Fibroblast of pulmonary artery (primary cell): ENCODE measurements around the gene EPB41L5.

Experiments used
- DNase-seq: peaks from one replicate; pipeline ENCODE4 v3.0.0-alpha.2; 2010; ENCODE audit warnings: low read depth
- H3K4me3 ChIP-seq: replicated peaks from 2 replicates; pipeline ENCODE4 v1.5.1; 2011; ENCODE audit warnings: low read depth, mild to moderate bottlenecking, control low read depth, low read length, moderate library complexity
- TF ChIP-seq, protein P1 (sequence below): IDR thresholded peaks from 2 replicates; pipeline ENCODE4 v1.5.1; 2011; ENCODE audit warnings: mild to moderate bottlenecking, control low read depth, low read length, inconsistent platforms; ENCODE audit errors: missing control alignments

The EPB41L5 gene

DNA sequence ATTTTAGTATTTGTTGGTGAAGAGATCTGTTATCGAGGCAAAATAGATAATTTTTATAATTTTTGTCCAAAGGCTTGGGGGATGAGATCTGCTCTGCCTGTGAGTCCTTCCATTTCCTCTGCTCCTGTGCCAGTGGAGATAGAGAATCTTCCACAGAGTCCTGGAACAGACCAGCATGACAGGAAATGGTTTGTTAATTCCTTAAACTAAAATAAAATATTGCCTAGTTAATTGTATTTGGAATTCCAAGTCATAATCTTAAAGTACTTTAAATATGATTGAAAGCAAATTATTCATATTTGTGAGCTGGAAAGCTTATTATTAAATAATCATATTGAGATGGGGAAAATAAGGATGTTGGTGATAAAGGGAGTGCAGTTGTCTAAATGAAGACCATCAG, 87.8 kb downstream of the EPB41L5 start:
- TF ChIP-seq, protein P1, sequence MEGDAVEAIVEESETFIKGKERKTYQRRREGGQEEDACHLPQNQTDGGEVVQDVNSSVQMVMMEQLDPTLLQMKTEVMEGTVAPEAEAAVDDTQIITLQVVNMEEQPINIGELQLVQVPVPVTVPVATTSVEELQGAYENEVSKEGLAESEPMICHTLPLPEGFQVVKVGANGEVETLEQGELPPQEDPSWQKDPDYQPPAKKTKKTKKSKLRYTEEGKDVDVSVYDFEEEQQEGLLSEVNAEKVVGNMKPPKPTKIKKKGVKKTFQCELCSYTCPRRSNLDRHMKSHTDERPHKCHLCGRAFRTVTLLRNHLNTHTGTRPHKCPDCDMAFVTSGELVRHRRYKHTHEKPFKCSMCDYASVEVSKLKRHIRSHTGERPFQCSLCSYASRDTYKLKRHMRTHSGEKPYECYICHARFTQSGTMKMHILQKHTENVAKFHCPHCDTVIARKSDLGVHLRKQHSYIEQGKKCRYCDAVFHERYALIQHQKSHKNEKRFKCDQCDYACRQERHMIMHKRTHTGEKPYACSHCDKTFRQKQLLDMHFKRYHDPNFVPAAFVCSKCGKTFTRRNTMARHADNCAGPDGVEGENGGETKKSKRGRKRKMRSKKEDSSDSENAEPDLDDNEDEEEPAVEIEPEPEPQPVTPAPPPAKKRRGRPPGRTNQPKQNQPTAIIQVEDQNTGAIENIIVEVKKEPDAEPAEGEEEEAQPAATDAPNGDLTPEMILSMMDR = no peak
- DNase-seq = no peak
- no peak overlapping the region for H3K4me3 ChIP-seq

DNA sequence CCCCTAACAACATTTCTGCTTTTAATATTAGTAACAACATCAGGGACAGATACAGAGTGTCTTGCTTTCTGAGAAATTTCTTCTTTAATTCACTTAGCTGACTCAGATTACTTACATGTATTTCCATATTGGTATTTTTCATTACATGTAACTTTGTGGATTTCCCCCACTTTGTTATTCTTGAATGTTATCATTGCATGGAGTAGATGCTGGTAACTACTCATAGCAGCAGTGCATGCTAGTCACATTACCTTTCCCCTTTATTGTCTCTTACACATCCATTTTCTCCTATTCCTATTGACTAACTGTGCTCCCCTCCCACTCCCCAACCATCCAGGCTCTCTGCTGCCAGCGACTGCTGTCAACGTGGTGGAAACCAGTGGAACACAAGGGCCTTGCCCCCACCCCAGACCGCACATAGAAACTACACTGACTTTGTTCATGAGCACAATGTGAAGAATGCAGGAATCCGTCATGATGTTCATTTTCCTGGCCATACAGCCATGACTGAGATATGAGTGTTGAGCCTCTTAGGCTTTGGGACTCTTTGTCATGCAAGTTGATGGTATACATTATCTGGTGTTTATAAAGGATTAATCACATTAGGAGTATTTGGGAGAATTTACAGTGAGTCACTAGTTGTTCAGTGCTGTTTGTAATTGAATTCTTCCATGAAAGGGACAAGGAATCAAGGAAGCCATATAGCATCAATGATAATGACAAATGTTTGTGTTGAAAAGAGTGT, 91.0 kb downstream of the EPB41L5 start:
- TF ChIP-seq, protein P1 = no peak
- peak; percentile 76 for DNase-seq
- no peak overlapping the region for H3K4me3 ChIP-seq

DNA sequence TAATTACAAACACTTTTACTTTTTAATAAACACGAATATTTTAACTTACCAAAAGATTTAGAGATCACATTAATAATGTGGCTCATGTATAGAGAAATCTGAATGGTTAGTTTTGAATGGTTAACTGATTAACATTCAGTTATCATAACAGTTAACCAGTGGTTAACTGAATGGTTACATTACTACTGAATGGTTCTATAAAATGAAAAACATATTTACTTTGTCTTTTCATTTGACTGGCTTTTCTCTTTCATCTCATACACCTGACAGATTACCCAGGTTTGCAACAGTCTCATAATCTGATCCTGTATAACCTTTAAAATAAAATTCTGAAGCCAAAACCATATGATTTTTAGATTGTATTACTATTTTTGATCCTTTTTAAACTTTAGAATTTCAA, 91.9 kb downstream of the EPB41L5 start:
- no peak overlapping the region for H3K4me3 ChIP-seq
- TF ChIP-seq, protein P1 = no peak
- no peak for DNase-seq

DNA sequence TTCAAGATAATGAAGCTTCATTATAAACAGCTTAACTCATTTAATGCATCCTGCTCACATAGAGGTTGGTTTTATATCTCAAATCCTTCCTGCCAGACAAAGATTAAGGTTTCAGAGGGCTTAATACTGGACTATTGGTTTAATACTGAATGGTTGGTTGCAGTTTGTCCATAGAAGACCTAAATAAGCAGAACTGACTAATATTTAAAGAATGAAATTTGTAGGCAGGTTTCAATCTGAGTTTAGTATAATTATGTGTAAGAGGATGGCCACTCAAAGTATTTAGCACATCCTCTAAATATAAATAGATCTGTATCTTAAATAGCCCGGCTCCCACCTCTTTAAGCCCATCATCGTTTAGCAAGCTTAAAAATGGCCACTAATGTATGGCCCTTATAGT, 92.5 kb downstream of the EPB41L5 start:
- no peak for DNase-seq
- no peak overlapping the region for H3K4me3 ChIP-seq
- TF ChIP-seq, protein P1 = no peak

DNA sequence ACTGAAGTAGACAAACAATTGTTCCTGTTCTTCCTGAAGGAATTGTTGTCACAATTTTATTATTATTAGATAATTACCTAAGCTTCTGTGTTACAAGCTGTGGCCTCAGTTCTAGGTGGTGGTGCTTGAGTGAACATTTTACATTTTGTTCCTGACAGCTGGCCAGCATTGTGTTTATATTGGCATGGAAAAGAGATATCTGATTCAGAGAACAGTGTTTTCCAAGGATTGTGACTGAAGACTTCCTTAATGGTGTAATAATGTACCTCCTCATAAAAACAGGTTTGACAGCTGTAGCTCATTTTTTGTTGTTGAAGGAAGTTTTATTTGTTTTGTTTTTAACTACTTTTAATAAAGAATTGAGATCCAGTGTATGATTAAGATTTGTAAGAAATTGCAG, 95.2 kb downstream of the EPB41L5 start:
- H3K4me3 ChIP-seq = no peak overlapping the region
- peak; percentile 86 for DNase-seq
- TF ChIP-seq, protein P1 = no peak

DNA sequence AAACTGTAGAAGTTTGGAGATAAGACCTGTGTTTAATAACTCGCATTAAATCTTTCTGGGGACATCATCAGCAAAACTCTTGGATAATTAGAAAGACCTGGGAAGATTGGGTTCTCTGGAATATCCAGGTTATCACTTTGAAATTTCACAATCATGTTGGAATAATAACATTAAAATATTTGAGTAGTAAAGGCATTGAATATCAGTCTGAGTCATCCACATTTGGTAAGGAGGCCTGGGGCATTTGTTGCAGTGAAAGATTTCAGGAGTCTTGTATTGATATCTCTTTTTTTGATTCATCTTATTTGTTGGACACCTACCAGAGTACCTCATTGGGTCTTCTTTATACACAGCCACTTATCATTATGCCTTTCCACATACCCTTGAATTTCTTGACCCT, 95.9 kb downstream of the EPB41L5 start:
- TF ChIP-seq, protein P1 = no peak
- H3K4me3 ChIP-seq = no peak overlapping the region
- peak; percentile 39 for DNase-seq
